ENCODE measurements around the gene BCL2.

- TF ChIP-seq CTCF (IDR thresholded peaks at IDR 0.05) (no peak), POLR2A (IDR thresholded peaks at IDR 0.05) (no peak)
These were observed 47.7 kb downstream of the BCL2 start for GRCh38 chr18:63271881-63272299.
